ENCODE measurements around the gene HGFAC. TPM values are rescaled to one million over a fixed set of nuclear protein-coding genes. Genes with fewer than 3 reads are reported as not detected.

HGFAC gene
- total and polyA plus RNA-seq, 4 donors: 0.24 to 2.6 (median 0.37) TPM

DNA sequence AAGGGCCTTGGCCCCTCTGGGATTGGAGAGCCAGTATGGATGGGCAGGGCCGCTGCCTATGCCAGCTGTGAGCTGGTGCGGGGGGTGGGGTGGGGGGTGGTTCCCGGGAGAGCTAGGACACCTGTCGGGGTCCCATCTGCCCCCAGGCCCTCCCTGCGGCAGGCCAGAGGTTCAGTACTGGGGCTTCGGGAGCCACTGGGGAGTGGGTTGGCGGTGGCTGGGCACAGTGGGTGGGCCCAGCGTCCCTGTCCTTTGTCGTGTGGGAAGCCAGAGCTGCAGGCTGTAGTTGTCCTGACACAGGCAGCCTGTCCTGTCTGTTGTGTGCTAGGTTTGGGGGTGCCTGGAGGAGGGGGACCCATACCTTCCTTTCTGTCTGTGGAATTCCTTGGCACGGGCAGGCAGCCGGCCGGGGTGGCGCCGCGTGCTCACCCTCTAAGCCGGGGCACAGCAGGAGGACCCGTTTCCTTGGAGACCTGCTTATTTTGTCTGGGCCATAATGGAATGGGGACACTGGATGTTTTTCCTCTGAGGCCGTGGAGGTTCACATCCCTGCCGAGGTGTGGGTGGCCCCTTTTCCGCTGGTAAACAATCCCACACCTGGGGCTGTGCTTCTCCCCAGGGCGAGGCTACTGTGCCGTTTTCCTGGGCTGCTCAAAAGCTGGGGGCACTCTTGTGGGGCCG, 36.1 kb downstream of the HGFAC start:
- DNase-seq (no peak), ATAC-seq (ENCODE audit: insufficient read depth, low FRiP score) (no peak)
- H3K36me3 ChIP-seq (ENCODE audit: control insufficient read depth in 4 of 4, insufficient read depth in 4 of 4, low read length in 4 of 4): no peaks in the 10 kb centered on the region
- TF ChIP-seq CTCF (IDR thresholded peaks at IDR 0.05; ENCODE audit: control extremely low read depth, extremely low read depth): no peak
- H3K27me3 ChIP-seq (ENCODE audit: control insufficient read depth in 3 of 3, insufficient read depth in 3 of 3, low read length in 2 of 3): no peaks in the 10 kb centered on the region
- WGBS, 2 donors: 80 to 84% methylated on average over 23 of the region's 23 CpGs
- no peak overlapping the region for H3K9ac ChIP-seq (ENCODE audit: insufficient read depth in 1 of 2, low read length in 2 of 2)
- H3K4me1 ChIP-seq (ENCODE audit: control insufficient read depth in 5 of 5, insufficient read depth in 5 of 5, low read length in 5 of 5): peaks cover 0 to 7% (median 0%) of the 10 kb centered on the region in 5 donors
- no peaks in the 10 kb centered on the region for H3K9me3 ChIP-seq (ENCODE audit: control insufficient read depth in 4 of 4, insufficient read depth in 3 of 4, low read length in 3 of 4)
- H3K4me3 ChIP-seq: no peak overlapping the region
- H3K27ac ChIP-seq (ENCODE audit: low read depth in 1 of 2, low read length in 1 of 2): no peak overlapping the region

DNA sequence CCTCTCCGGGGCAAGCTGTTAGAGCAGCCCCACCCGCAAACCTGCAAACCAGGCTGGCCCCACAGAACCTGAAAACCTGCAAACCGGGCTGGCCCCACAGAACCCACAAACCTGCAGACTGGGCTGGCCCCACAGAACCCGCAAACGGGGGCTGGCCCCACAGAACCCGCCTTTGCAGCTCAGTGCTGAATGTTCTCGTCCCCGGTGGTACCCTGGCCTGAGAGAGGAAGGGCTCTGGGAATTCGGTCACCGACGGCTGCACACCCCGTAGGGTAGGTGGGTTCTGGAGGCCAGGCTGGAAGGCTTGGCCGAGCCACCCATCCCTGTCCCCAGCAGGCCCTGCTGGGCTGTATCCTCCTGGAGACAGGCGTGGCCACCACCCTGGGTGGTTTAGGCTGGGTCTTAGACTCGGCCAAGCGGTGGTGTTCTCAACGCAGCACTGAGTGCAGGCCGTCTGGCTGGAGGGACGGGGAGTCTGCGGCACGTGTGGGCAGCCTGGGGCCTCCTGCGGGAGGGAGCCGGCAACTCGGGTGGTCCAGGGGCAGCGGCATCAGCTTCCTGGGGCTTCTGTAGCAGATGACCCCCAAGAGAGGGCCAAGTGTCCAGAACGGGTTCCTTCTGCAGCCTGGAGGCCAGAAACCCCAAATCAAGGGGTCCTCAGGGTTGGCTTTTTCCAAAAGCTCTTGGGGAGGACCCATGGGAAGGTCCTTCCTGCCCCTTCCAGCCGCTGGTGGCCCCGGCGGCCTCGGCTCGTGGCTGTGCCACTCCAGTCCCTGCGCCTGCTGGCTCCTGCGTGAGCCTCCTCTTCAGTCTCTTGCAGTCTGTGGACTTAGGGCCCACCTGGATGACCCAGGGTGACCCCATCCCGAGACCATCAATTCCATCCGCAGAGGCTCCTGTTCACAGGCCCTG, 36.9 kb downstream of the HGFAC start:
- H3K4me3 ChIP-seq: no peak overlapping the region
- H3K9me3 ChIP-seq (ENCODE audit: control insufficient read depth in 4 of 4, insufficient read depth in 3 of 4, low read length in 3 of 4): no peaks in the 10 kb centered on the region
- ATAC-seq (ENCODE audit: insufficient read depth, low FRiP score): no peak
- no peak for DNase-seq
- peaks cover 0 to 7% (median 0%) of the 10 kb centered on the region in 5 donors for H3K4me1 ChIP-seq (ENCODE audit: control insufficient read depth in 5 of 5, insufficient read depth in 5 of 5, low read length in 5 of 5)
- H3K9ac ChIP-seq (ENCODE audit: insufficient read depth in 1 of 2, low read length in 2 of 2): no peak overlapping the region
- WGBS, 2 donors: 88 to 91% methylated on average over 35 of the region's 35 CpGs
- no peak for TF ChIP-seq CTCF (IDR thresholded peaks at IDR 0.05; ENCODE audit: control extremely low read depth, extremely low read depth)
- no peaks in the 10 kb centered on the region for H3K36me3 ChIP-seq (ENCODE audit: control insufficient read depth in 4 of 4, insufficient read depth in 4 of 4, low read length in 4 of 4)
- no peak overlapping the region for H3K27ac ChIP-seq (ENCODE audit: low read depth in 1 of 2, low read length in 1 of 2)
- peaks cover 0 to 5% (median 0%) of the 10 kb centered on the region in 3 donors for H3K27me3 ChIP-seq (ENCODE audit: control insufficient read depth in 3 of 3, insufficient read depth in 3 of 3, low read length in 2 of 3)

- no peak overlapping the region for H3K9ac ChIP-seq (ENCODE audit: insufficient read depth in 1 of 2, low read length in 2 of 2)
- peak overlapping the region in 1 of 2 donors; percentile 14 for H3K27ac ChIP-seq (ENCODE audit: low read depth in 1 of 2, low read length in 1 of 2)
- WGBS, 2 donors: 86 to 91% methylated on average over 25 of the region's 25 CpGs
- peaks cover 0 to 12% (median 0%) of the 10 kb centered on the region in 3 donors for H3K27me3 ChIP-seq (ENCODE audit: control insufficient read depth in 3 of 3, insufficient read depth in 3 of 3, low read length in 2 of 3)
- H3K9me3 ChIP-seq (ENCODE audit: control insufficient read depth in 4 of 4, insufficient read depth in 3 of 4, low read length in 3 of 4): no peaks in the 10 kb centered on the region
- DNase-seq (no peak), ATAC-seq (ENCODE audit: insufficient read depth, low FRiP score) (no peak)
- no peak overlapping the region for H3K4me3 ChIP-seq
- peaks cover 0 to 7% (median 0%) of the 10 kb centered on the region in 5 donors for H3K4me1 ChIP-seq (ENCODE audit: control insufficient read depth in 5 of 5, insufficient read depth in 5 of 5, low read length in 5 of 5)
- no peaks in the 10 kb centered on the region for H3K36me3 ChIP-seq (ENCODE audit: control insufficient read depth in 4 of 4, insufficient read depth in 4 of 4, low read length in 4 of 4)
- TF ChIP-seq CTCF (IDR thresholded peaks at IDR 0.05; ENCODE audit: control extremely low read depth, extremely low read depth): no peak
Measured at GRCh38 chr4:3479358-3480101, 37.8 kb downstream of the HGFAC start.

Measured in lung (tissue), 12 donors.